ENCODE results near the gene SLC2A4RG.

DNA sequence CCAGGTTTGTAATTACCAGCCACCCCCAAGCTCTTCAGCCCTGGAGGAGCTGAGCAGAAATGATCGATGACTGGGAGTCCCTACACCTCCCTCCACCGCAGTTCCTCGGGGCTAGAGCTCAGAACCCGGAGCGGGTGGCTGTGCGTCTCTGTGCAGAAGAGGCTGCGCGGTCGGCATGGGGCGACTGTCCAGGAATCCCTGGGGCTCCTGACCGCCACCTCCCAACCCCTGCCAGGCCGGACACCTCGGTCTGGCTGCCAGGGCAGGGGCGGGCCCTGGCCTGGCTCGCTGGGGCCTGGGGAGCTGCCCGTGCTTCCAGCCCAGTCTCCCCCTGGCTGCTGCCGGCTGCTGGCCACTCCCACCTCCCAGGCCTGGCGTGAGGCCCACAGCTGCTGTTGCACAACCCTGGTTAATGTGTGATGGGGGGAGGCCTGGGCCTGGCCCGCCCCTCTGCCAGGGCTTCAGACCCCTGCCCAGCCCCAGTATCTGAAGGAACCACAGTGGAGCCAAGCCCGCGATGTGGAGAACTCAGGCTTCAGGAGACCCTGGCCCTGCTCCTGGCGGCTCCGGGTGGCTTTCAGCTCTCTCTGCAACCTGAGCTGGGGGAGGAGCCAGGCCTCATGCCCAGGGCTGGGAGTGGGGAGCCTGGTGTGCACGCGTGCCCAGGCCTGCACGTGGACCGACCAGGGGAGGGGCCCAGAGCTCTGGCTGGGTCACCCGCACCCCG is 1.2 kb downstream of the SLC2A4RG start:
- peak in 1 of 2 donors; percentile 81 for TF ChIP-seq POLR2A (IDR thresholded peaks at IDR 0.05)
- TF ChIP-seq, protein P1, sequence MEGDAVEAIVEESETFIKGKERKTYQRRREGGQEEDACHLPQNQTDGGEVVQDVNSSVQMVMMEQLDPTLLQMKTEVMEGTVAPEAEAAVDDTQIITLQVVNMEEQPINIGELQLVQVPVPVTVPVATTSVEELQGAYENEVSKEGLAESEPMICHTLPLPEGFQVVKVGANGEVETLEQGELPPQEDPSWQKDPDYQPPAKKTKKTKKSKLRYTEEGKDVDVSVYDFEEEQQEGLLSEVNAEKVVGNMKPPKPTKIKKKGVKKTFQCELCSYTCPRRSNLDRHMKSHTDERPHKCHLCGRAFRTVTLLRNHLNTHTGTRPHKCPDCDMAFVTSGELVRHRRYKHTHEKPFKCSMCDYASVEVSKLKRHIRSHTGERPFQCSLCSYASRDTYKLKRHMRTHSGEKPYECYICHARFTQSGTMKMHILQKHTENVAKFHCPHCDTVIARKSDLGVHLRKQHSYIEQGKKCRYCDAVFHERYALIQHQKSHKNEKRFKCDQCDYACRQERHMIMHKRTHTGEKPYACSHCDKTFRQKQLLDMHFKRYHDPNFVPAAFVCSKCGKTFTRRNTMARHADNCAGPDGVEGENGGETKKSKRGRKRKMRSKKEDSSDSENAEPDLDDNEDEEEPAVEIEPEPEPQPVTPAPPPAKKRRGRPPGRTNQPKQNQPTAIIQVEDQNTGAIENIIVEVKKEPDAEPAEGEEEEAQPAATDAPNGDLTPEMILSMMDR (IDR thresholded peaks at IDR 0.05): peak in 5 of 6 experiments; percentile 9 to 53 (median 18)

Measured in adrenal gland (tissue), 5 donors.